Ovary (tissue), 3 donors: ENCODE data around the gene PYGB.

Experiments used
- POLR2A ChIP-seq: fragments of 450-650 bp; IDR thresholded peaks from one replicate; pipeline ENCODE4 v1.6.1; 2017; ENCODE audit warnings: antibody characterized with exemption, mild to moderate bottlenecking, moderate library complexity
- TF ChIP-seq, protein P1 (sequence below), 3 donors: fragments of 450-650 bp in 2 of 3; fragments of 200-600 bp in 1 of 3; IDR thresholded peaks; one replicate each; pipeline versions ENCODE4 v1.5.1 to v1.8.0; 2016 to 2022; ENCODE audit warnings: antibody characterized with exemption in 3 of 3, mild to moderate bottlenecking in 1 of 3
- donor health status: DM: no; HTN: no; CAD: no.

DNA sequence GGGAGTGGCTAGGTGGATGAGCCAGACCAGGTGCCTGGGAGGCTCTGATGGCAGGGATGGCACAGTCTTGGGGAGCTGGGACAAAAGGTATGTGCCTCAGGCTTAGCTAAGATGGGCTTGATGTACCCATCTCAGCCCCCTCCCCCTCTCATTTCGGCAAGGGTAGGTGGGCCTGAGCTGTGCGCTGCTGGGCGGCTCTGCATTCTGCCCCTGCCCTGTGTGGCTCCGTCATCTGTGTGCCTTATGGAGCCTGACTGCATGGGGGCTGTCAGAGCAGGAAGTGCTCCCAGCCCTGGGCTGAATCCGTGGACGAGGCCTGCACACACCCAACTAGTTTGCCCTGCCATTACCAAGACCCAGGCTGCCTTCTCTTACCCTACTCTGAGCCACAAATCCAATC is 54.7 kb downstream of the PYGB start:
- TF ChIP-seq POLR2A = no peak
- TF ChIP-seq, protein P1, sequence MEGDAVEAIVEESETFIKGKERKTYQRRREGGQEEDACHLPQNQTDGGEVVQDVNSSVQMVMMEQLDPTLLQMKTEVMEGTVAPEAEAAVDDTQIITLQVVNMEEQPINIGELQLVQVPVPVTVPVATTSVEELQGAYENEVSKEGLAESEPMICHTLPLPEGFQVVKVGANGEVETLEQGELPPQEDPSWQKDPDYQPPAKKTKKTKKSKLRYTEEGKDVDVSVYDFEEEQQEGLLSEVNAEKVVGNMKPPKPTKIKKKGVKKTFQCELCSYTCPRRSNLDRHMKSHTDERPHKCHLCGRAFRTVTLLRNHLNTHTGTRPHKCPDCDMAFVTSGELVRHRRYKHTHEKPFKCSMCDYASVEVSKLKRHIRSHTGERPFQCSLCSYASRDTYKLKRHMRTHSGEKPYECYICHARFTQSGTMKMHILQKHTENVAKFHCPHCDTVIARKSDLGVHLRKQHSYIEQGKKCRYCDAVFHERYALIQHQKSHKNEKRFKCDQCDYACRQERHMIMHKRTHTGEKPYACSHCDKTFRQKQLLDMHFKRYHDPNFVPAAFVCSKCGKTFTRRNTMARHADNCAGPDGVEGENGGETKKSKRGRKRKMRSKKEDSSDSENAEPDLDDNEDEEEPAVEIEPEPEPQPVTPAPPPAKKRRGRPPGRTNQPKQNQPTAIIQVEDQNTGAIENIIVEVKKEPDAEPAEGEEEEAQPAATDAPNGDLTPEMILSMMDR (IDR thresholded peaks at IDR 0.05) = no peak
